GM19239 (cell line): ENCODE data around the gene EPHA6.
"Not testable (repeated sequence)": the region's sequence is repeated elsewhere in the genome, so short reads cannot be mapped to it uniquely, and the experiment has no call there.

Source experiments
- DNase-seq: peaks from one replicate; pipeline ENCODE4 v3.0.0; 2011; ENCODE audit warnings: low spot score; ENCODE audit not compliant: insufficient read length
- FAIRE-seq: peaks from 2 replicates; lab custom pipeline; 2011; peaks lifted over from hg19 to GRCh38; lab: Jason Lieb, UNC

EPHA6 gene

GRCh38 chr3:97257942-97258697, 443.7 kb downstream of the EPHA6 start:
- no peak for FAIRE-seq
- no peak for DNase-seq

GRCh38 chr3:97259263-97259662, 444.9 kb downstream of the EPHA6 start:
- DNase-seq (no peak), FAIRE-seq (no peak)

DNA sequence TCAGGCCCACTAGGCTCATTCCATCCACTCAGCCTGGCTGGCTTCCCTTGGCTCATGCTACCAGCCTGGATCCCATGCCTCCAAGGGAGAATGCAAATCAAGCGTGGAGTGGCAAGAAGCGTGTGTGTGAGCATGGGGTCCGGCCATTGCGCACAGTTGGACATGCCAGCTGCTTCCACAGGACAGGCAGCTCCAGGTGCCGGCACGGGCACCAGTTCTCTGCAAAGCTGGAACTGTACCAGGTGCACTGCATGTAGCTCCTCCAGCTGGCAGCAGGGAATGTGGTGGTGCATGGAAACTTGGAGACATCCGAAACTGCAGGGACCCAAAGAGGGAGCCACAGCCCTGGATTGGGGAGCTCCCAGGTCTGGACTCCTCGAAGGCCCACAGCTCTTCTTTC, 449.8 kb downstream of the EPHA6 start:
- DNase-seq: no peak
- no peak for FAIRE-seq

DNA sequence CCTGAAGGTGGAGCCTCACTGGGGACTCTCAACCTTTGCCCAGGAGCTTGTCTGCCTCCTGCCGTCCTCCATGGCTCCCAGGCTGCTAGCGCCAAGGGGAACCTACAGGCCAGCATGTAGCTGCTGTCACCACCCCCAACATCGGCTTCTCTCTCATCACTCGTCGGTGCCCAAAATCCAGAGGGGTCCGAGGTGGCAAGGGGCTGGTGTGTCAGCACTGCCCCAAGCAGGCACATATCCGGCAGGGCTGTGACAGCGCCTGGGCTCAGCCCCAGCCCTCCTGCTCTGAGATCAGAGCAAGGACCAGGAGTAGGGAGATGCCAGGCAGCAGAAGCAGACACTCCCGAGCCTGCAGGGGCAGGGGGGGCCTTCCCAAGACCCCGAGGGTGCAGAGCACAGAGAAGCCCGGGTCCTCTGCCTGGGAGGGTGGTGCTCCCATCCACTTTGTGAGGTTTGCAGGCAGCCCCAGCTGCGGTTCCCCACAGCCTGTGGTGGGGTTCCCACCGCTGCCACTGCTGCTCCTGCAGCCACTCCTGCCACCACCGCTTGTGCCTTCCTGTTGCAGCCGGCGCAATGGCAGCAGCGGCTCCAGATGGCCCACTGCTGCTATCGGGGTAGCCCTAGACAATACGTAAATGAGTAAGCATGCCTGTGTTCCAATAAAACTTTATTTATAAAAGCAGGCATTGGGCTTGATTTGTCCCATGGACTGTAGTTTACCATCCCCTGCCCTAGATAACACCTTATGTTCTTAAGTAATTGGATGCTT, 451.0 kb downstream of the EPHA6 start:
- no peak for FAIRE-seq

GRCh38 chr3:97269202-97269601, 454.8 kb downstream of the EPHA6 start:
- FAIRE-seq (no peak), DNase-seq (no peak)

More for the DNA sequence above, 451.0 kb downstream of the EPHA6 start:
- DNase-seq: no peak

DNA sequence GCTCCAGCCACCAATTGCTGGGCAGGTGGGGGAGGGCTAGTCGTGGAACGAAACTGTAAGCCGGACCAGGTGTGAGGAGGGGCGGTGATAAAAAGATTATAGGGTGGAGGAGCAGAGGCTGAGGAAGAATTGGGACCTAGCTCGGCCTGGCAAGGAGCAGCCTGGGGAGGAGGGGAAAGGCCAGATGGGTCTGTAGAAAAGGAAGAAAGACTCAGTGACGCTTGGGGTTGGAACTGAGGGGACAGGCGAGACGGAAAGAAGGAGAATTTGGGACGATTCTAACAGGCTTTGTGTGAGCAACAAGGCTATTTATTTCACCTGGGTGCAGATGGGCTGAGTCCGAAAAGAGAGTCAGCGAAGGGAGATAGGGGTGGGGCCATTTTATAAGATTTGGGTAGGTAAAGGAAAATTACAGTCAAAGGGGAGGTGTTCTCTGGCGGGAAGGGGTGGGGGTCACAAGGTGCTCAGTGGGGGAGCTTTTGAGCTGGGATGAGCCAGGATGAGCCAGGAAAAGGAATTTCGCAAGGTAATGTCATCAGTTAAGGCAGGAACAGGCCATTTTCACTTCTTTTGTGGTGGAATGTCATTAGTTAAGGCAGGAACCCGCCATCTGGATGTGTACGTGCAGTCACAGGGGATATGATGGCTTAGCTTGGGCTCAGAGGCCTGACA, 462.6 kb downstream of the EPHA6 start:
- FAIRE-seq: not testable (repeated sequence)

DNA sequence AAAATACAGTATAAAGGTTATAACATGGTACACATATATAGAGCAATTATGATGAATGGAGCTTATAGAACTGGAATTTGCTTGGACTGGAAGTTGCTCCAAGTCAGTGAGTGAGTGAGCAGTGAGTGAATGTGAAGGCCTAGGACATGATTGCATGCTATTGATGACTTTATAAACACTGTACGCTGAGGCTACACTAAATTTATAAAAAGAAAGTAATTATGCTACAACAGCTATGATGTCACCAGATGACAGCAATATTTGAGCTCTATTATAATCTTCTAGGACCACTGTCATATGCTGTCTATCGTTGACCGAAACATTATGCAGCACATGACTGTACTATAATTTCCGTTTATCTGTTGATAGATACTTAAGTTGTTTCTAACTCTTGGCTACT, 463.3 kb downstream of the EPHA6 start:
- FAIRE-seq: no peak
- no peak for DNase-seq

More for the DNA sequence above, 462.6 kb downstream of the EPHA6 start:
- not testable (repeated sequence) for DNase-seq

GRCh38 chr3:97278506-97278905, 464.1 kb downstream of the EPHA6 start:
- DNase-seq: no peak
- no peak for FAIRE-seq

- DNase-seq (no peak), FAIRE-seq (no peak)
These were observed 477.5 kb downstream of the EPHA6 start for GRCh38 chr3:97291901-97292300.

- DNase-seq: no peak
- no peak for FAIRE-seq
These were observed 479.3 kb downstream of the EPHA6 start for GRCh38 chr3:97293596-97294131.

DNA sequence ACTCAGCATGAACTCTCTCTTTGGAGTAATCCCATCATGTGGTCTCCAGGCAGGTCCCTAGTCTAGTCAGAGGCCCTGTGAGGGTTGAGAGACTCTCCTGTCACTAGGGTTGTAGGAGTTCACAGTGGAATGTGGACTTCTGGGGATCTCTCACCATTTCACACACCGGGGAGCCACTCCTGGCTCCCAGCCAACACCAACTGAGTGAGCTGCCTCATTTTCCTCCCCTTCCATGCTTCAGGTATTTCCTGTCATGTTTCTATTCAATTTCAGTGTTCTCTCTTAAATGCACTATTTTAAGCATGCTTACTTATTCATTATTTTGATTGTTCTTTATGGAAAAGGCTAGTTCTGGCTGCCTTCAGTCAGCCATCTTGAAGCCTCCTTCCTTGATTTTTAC, 482.6 kb downstream of the EPHA6 start:
- DNase-seq (no peak), FAIRE-seq (no peak)

DNA sequence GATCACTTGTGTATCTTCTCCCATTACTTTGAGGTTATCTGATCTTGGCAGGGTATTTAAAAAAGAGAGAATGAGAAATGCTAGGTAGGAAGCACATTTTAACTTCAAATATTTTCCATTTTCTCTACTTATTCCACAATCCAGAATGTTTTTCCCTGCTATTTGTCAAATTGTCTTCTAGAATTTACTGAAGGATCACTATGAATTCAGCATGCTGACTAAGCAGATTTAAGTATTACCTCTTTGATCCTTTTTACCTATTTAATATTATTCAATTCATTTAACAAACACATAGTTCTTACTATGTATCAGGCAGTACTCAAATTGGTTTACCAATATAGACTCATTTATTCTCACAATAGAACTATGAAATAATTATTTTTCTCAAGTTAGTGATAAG, 486.7 kb downstream of the EPHA6 start:
- DNase-seq (no peak), FAIRE-seq (no peak)

- DNase-seq (no peak), FAIRE-seq (no peak)
These were observed 491.8 kb downstream of the EPHA6 start for GRCh38 chr3:97306226-97306625.

DNA sequence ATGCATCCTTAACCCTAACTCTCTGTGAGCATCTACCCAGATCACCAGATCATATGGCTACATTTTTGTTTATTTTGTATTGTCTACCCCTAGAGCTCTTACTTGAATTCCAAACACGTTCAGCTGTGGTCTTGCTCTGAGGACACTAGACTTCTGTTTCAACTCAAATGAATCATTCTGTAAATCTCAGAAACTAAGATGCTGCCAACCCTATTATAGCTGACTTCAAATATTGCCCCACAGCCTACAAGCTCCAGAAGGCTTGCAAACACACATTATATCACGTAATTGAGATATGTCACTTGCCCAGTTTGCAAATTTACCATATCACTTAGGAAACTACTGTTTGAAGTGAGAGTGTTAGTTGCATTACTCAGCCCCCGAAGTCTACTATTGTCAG, 524.0 kb downstream of the EPHA6 start:
- DNase-seq (no peak), FAIRE-seq (no peak)

- no peak for FAIRE-seq
- no peak for DNase-seq
These were observed 526.5 kb downstream of the EPHA6 start for GRCh38 chr3:97340940-97341339.

- DNase-seq (no peak), FAIRE-seq (no peak)
These were observed 533.4 kb downstream of the EPHA6 start for GRCh38 chr3:97347780-97348179.

DNA sequence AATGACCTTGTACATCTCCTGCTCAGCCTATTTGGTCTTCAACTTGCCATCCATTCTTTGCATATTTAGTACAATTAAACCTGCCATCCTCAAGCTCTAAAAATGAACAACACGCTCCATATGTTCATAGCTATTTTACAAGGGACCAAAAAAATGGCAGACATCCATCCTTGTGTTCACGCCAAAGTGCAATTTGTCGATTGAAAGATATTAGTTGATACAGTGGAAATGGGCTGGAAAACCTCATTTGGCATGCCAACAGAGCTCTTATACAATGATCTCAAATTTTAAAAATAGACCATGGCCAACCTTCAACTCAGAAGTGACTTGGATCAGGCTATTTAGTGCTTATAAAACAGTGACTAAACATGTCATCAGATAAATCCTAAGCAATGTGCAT, 536.6 kb downstream of the EPHA6 start:
- FAIRE-seq: no peak
- no peak for DNase-seq

GRCh38 chr3:97353176-97353575, 538.8 kb downstream of the EPHA6 start:
- FAIRE-seq (no peak), DNase-seq (no peak)

DNA sequence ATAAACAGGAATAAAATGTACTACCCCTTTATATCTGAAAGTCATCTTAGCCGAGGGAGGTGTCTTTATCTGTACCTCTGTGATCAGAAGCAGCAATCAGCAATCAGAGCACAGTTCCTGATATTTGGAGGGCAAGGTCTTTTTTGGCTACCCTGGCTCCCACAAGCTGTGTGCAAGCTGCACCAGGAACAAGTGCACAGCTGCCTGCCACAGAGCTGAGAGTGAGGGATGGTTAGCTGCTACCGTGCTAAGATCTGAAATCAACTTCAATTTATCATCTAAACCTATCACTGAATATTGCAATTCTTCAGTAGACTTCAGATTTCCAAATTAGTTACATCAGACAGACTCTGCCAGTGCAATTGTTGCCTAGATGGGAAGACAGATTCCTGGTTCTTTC, 545.6 kb downstream of the EPHA6 start:
- DNase-seq (no peak), FAIRE-seq (no peak)

DNA sequence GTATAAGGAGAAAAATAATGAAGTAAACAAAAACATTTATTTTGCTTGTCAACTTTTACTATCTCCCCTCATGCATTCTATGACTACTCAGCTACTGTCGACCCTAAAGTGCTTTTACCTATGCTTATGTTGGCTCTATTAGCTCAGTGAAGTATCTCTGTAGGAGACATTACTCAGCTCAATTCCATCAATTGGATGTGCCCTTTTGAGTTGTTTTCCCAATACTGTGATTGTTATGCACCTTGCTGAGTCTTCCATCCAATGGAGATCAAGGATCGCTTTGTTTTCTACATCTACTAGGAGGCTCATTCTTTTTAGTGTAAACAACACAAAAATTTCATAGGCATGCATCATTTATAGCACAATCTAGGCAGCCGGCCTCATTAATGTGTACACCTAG, 546.4 kb downstream of the EPHA6 start:
- DNase-seq: no peak
- no peak for FAIRE-seq

DNA sequence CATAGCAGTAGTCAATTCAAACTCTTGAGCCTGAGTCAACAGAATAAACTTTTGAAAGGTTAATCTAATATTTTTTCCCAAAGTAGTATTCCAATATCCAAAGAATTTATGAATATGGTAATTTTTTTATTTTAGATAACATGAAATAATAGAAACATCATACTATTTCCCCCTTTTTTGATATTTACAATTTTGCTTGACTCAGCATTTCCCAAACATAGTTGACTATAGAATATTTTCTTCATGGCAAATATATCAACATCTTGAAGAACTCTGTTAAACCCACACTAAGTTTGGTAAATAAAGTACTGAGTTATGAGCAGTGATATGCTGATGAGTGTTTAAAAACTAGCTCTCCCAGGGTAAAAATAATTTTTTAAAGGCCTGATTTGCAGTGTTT, 570.2 kb downstream of the EPHA6 start:
- FAIRE-seq: no peak

More for the DNA sequence above, 570.2 kb downstream of the EPHA6 start:
- DNase-seq: no peak
